Measurements from ENCODE around the gene TUBA4A. TPM values are rescaled to one million over a fixed set of nuclear protein-coding genes. Genes with fewer than 3 reads are reported as not detected.

TUBA4A gene
- total RNA-seq, 2 donors from 2014 or later, result 20.4 to 84.6 TPM

- Histone ChIP-seq H3K9me3 (no peaks in the 10 kb centered on the region), H3K27me3 (replicated peaks; ENCODE audit: insufficient read depth) (no peaks in the 10 kb centered on the region), H3K4me1 (ENCODE audit: control insufficient read depth in 1 of 2, low read depth in 2 of 2) (peaks cover 37 to 59% of the 10 kb centered on the region in 2 donors), H3K4me3 (peak within 1 kb of the TSS; percentile 76), H3K27ac (peak within 1 kb of the TSS; percentile 88 to 95), H3K36me3 (peaks cover 7% of the 10 kb centered on the region)
- TF ChIP-seq, protein P1, sequence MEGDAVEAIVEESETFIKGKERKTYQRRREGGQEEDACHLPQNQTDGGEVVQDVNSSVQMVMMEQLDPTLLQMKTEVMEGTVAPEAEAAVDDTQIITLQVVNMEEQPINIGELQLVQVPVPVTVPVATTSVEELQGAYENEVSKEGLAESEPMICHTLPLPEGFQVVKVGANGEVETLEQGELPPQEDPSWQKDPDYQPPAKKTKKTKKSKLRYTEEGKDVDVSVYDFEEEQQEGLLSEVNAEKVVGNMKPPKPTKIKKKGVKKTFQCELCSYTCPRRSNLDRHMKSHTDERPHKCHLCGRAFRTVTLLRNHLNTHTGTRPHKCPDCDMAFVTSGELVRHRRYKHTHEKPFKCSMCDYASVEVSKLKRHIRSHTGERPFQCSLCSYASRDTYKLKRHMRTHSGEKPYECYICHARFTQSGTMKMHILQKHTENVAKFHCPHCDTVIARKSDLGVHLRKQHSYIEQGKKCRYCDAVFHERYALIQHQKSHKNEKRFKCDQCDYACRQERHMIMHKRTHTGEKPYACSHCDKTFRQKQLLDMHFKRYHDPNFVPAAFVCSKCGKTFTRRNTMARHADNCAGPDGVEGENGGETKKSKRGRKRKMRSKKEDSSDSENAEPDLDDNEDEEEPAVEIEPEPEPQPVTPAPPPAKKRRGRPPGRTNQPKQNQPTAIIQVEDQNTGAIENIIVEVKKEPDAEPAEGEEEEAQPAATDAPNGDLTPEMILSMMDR (IDR thresholded peaks at IDR 0.05), result no peak
- no peak for ATAC-seq (ENCODE audit: insufficient number of reproducible peaks, low FRiP score, low read depth)
- no peak for DNase-seq (ENCODE audit: low spot score)
Measured at GRCh38 chr2:219252900-219253752, 592 bp downstream of the TUBA4A start, which contains the start of gene TUBA4B. TUBA4B (plus strand) TSS chr2:219253243; CDS start chr2:219253408, 165 bp downstream.

- peaks cover 37 to 65% of the 10 kb centered on the region in 2 donors for H3K4me1 ChIP-seq (ENCODE audit: control insufficient read depth in 1 of 2, low read depth in 2 of 2)
- H3K36me3 ChIP-seq, result peaks cover 7% of the 10 kb centered on the region
- H3K27ac ChIP-seq, result peak overlapping the region; percentile 88 to 95
- no peaks in the 10 kb centered on the region for H3K9me3 ChIP-seq
- ATAC-seq (ENCODE audit: insufficient number of reproducible peaks, low FRiP score, low read depth), result no peak
- DNase-seq (ENCODE audit: low spot score), result no peak
- TF ChIP-seq, protein P1 (IDR thresholded peaks at IDR 0.05), result no peak
- H3K4me3 ChIP-seq, result peak overlapping the region; percentile 76
- H3K27me3 ChIP-seq (replicated peaks; ENCODE audit: insufficient read depth), result no peaks in the 10 kb centered on the region
Measured at GRCh38 chr2:219252570-219252899, 1.2 kb downstream of the TUBA4A start.

GRCh38 chr2:219252084-219252483, 1.6 kb downstream of the TUBA4A start:
- ATAC-seq (ENCODE audit: insufficient number of reproducible peaks, low FRiP score, low read depth) (no peak), DNase-seq (ENCODE audit: low spot score) (no peak)
- TF ChIP-seq, protein P1 (IDR thresholded peaks at IDR 0.05), result no peak
- peaks cover 7% of the 10 kb centered on the region for H3K36me3 ChIP-seq
- H3K4me3 ChIP-seq, result peak overlapping the region; percentile 76
- peaks cover 37 to 69% of the 10 kb centered on the region in 2 donors for H3K4me1 ChIP-seq (ENCODE audit: control insufficient read depth in 1 of 2, low read depth in 2 of 2)
- H3K27me3 ChIP-seq (replicated peaks; ENCODE audit: insufficient read depth), result no peaks in the 10 kb centered on the region
- H3K9me3 ChIP-seq, result no peaks in the 10 kb centered on the region
- peak overlapping the region; percentile 88 to 95 for H3K27ac ChIP-seq

GRCh38 chr2:219251656-219252055, 2.1 kb downstream of the TUBA4A start:
- DNase-seq (ENCODE audit: low spot score) (no peak), ATAC-seq (ENCODE audit: insufficient number of reproducible peaks, low FRiP score, low read depth) (no peak)
- Histone ChIP-seq H3K36me3 (peaks cover 7% of the 10 kb centered on the region), H3K9me3 (no peaks in the 10 kb centered on the region), H3K27me3 (replicated peaks; ENCODE audit: insufficient read depth) (no peaks in the 10 kb centered on the region), H3K4me1 (ENCODE audit: control insufficient read depth in 1 of 2, low read depth in 2 of 2) (peaks cover 37 to 73% of the 10 kb centered on the region in 2 donors), H3K27ac (peak overlapping the region; percentile 88 to 95), H3K4me3 (peak overlapping the region; percentile 76)
- TF ChIP-seq, protein P1 (IDR thresholded peaks at IDR 0.05), result no peak

- no peaks in the 10 kb centered on the region for H3K27me3 ChIP-seq (replicated peaks; ENCODE audit: insufficient read depth)
- H3K4me1 ChIP-seq (ENCODE audit: control insufficient read depth in 1 of 2, low read depth in 2 of 2), result peaks cover 43 to 83% of the 10 kb centered on the region in 2 donors
Measured at GRCh38 chr2:219250049-219250781, 3.5 kb downstream of the TUBA4A start.

More at GRCh38 chr2:219250049-219250781, 3.5 kb downstream of the TUBA4A start:
- H3K9me3 ChIP-seq, result no peaks in the 10 kb centered on the region
- peaks cover 7% of the 10 kb centered on the region for H3K36me3 ChIP-seq
- peak overlapping the region; percentile 88 to 95 for H3K27ac ChIP-seq
- TF ChIP-seq, protein P1 (IDR thresholded peaks at IDR 0.05), result no peak
- peak overlapping the region; percentile 59 for H3K4me3 ChIP-seq
- no peak for ATAC-seq (ENCODE audit: insufficient number of reproducible peaks, low FRiP score, low read depth)
- DNase-seq (ENCODE audit: low spot score), result no peak
